ENCODE measurements around the gene OR6B3. TPM values are rescaled to one million over a fixed set of nuclear protein-coding genes. Genes with fewer than 3 reads are reported as not detected.
A peak's percentile ranks its signal among the peaks of the same experiment; 100 is the strongest.

OR6B3 gene
- total and polyA plus RNA-seq, 2 of the 8 experiments (the other 6 are each of a cell fraction or from before 2014, with no cell fraction given): not detected

GRCh38 chr2:240023792-240024191 lies 29.5 kb downstream of the OR6B3 start:
- H3K79me1 ChIP-seq (ENCODE audit: low read depth, low read length): peaks cover 9% of the 10 kb centered on the region
- no peak for TF ChIP-seq CEBPB (IDR thresholded peaks at IDR 0.05; ENCODE audit: low read depth, low read length)
- TF ChIP-seq NRF1 (IDR thresholded peaks at IDR 0.05; ENCODE audit: low read depth, low read length): no peak
- TF ChIP-seq TAF1 (IDR thresholded peaks at IDR 0.05; ENCODE audit: low read depth, low read length): no peak
- TF ChIP-seq PHF8 (conservative IDR thresholded peaks at IDR 0.05; ENCODE audit: low read depth, low read length): no peak
- no peak for TF ChIP-seq JUN (IDR thresholded peaks at IDR 0.05; ENCODE audit: low read depth, low read length)
- TF ChIP-seq CTBP2 (IDR thresholded peaks at IDR 0.05; ENCODE audit: borderline replicate concordance, insufficient read depth, insufficient read length, low read length): no peak
- no peak for TF ChIP-seq NANOG (IDR thresholded peaks at IDR 0.05; ENCODE audit: insufficient read depth, low read depth, low read length, poor library complexity, severe bottlenecking)
- no peak for TF ChIP-seq POLR2AphosphoS5 (IDR thresholded peaks at IDR 0.05; ENCODE audit: low read depth, low read length)
- TF ChIP-seq JUND (IDR thresholded peaks at IDR 0.05; ENCODE audit: low read length): no peak
- no peak for TF ChIP-seq EP300 (IDR thresholded peaks at IDR 0.05; ENCODE audit: borderline replicate concordance in 1 of 2, low read depth in 2 of 2, low read length in 2 of 2)
- TF ChIP-seq EZH2 (IDR thresholded peaks at IDR 0.05; ENCODE audit: low read depth, low read length, severe bottlenecking): no peak

More at GRCh38 chr2:240023792-240024191, 29.5 kb downstream of the OR6B3 start:
- Histone ChIP-seq H2BK15ac (ENCODE audit: low read length) (no peak overlapping the region), H4K5ac (ENCODE audit: insufficient read length, low read depth, low read length) (no peak overlapping the region), H4K20me1 (replicated peaks in 1 of 2; ENCODE audit: control insufficient read depth in 1 of 2, insufficient read depth in 2 of 2, low read length in 2 of 2) (peaks cover 9 to 10% of the 10 kb centered on the region in 2 experiments), H2BK120ac (replicated peaks; ENCODE audit: low read depth, low read length) (no peak overlapping the region), H3K9me3 (ENCODE audit: insufficient read depth in 2 of 2, low read depth in 1 of 2, low read length in 1 of 2) (no peaks in the 10 kb centered on the region), H3K23ac (ENCODE audit: insufficient read length) (no peak overlapping the region), H2BK5ac (ENCODE audit: low read depth, low read length) (no peak overlapping the region), H3K4me2 (ENCODE audit: insufficient read depth in 1 of 2, low read depth in 2 of 2, low read length in 2 of 2) (peak overlapping the region; percentile 86 to 95; a peak in 3 of 4 replicates), H3K23me2 (ENCODE audit: low read depth, low read length) (peaks cover 4% of the 10 kb centered on the region; the same call in 1 of the 2 replicates), H2AK5ac (ENCODE audit: low read depth, low read length) (no peak overlapping the region), H3K27me3 (replicated peaks in 1 of 4; ENCODE audit: control insufficient read depth in 3 of 4, extremely low read depth in 1 of 4, insufficient read depth in 3 of 4, low read length in 3 of 4) (no peaks in the 10 kb centered on the region), H3K4me3 (ENCODE audit: extremely low read depth in 1 of 4, insufficient read depth in 2 of 4, low read depth in 3 of 4, low read length in 4 of 4) (peak overlapping the region in 1 of 4 experiments; percentile 94; a peak in 2 of 8 replicates), H2BK12ac (ENCODE audit: low read depth, low read length) (no peak overlapping the region), H3K79me2 (ENCODE audit: control insufficient read depth in 1 of 2, insufficient read depth in 2 of 2, low read length in 2 of 2) (peaks cover 16 to 37% of the 10 kb centered on the region in 2 experiments), H3K56ac (replicated peaks; ENCODE audit: insufficient read length, low read depth, low read length) (no peak overlapping the region), H3K4ac (replicated peaks; ENCODE audit: insufficient read length, low read depth, low read length) (no peak overlapping the region), H2BK20ac (ENCODE audit: low read length) (no peak overlapping the region), H3K18ac (ENCODE audit: extremely low read depth, low read length) (no peak overlapping the region), H3K9ac (replicated peaks in 1 of 4; ENCODE audit: extremely low read depth in 1 of 4, low read depth in 3 of 4, low read length in 3 of 4) (no peak overlapping the region), H3K4me1 (replicated peaks in 1 of 4; ENCODE audit: control insufficient read depth in 3 of 4, insufficient read depth in 4 of 4, low read length in 3 of 4) (0 out of 7 replicates have a peak, but pooled peaks cover 0 to 6% (median 0%) of the 10 kb centered on the region in 4 experiments), H3K14ac (ENCODE audit: insufficient read length) (no peak overlapping the region), H4K8ac (ENCODE audit: extremely low read depth, insufficient read depth, low read length) (no peak overlapping the region), H3K27ac (ENCODE audit: low read depth, low read length) (no peak overlapping the region), H4K91ac (replicated peaks; ENCODE audit: insufficient read length, low read length) (no peak overlapping the region), H3K36me3 (ENCODE audit: control insufficient read depth in 2 of 4, insufficient read depth in 4 of 4, low read length in 3 of 4) (peaks cover 11 to 15% (median 14%) of the 10 kb centered on the region in 4 experiments; a peak in 7 of 8 replicates), H2AFZ (ENCODE audit: low read length) (no peak overlapping the region)
- no peak for DNase-seq (ENCODE audit: low read depth in 1 of 2, low spot score in 2 of 2)
- no peak for FAIRE-seq
- CTCF ChIA-PET (ENCODE audit: partially characterized antibody): interaction anchor here (0.6 kb wide), 1 partner anchor 10 kb away, joined by 3 read pairs; no protein-coding TSS in a partner anchor
- POLR2A ChIA-PET (ENCODE audit: partially characterized antibody): interaction anchor here (1.4 kb wide), 1 partner anchor 30 kb away, joined by 3 read pairs; no protein-coding TSS in a partner anchor
- 86% methylated on average over 9 of the region's 9 CpGs; no CpG with 5 or more reads in 1 of the 2 experiments for WGBS, 2 experiments (ENCODE audit: extremely low coverage in 1 of 2, insufficient coverage in 1 of 2, insufficient read length in 1 of 2, insufficient replicate concordance in 2 of 2, low coverage in 1 of 2, low lambda C conversion rate in 2 of 2, missing lambda C conversion rate in 1 of 2)
